HG02840 (cell line): ENCODE results near the gene EEFSEC.

Experiments
- ATAC-seq: cut with Tn5 transposase; IDR thresholded peaks from one replicate; pipeline ENCODE4 v1.9.1; 2021; ENCODE audit warnings: mild to moderate bottlenecking, moderate library complexity, moderate number of reproducible peaks; ENCODE audit not compliant: unreplicated experiment, low FRiP score

The EEFSEC gene

DNA sequence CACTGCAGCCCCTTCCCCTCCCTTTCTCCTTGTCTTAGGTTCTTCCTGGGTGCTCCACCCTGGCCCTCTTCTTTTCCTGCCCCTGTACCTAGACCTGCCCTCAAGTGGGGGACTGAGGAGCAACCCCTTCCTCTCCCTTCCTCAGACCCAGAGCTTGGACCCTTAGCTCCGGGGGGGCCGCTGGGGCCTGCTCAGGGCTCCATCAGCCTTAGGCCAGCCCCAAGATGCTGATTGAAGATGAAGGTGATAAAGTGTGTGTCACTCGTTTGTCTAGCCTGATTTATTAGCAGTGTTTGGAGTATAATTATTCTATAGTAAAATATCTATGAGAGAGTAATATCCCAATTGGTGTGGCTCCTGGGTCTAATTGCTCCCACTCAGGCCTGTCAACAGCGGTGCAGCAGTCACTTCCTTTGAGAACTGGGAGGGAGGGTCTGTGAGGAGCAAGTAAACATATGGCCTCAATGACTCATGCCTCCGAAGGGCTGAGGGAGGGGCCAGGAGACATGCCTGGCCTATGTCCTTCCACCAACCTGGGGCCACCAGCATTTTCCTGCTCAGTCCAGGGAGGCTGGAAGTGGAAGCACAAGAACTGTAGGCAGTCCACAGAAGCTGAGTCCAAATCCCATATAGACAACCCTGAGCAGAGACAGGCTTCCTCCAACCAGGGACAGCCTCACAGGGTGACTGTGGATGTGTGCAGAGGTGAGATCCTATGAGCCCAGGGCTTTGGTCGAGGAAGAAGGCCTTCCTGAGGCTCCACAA, 190.2 kb downstream of the EEFSEC start:
- no peak for ATAC-seq

DNA sequence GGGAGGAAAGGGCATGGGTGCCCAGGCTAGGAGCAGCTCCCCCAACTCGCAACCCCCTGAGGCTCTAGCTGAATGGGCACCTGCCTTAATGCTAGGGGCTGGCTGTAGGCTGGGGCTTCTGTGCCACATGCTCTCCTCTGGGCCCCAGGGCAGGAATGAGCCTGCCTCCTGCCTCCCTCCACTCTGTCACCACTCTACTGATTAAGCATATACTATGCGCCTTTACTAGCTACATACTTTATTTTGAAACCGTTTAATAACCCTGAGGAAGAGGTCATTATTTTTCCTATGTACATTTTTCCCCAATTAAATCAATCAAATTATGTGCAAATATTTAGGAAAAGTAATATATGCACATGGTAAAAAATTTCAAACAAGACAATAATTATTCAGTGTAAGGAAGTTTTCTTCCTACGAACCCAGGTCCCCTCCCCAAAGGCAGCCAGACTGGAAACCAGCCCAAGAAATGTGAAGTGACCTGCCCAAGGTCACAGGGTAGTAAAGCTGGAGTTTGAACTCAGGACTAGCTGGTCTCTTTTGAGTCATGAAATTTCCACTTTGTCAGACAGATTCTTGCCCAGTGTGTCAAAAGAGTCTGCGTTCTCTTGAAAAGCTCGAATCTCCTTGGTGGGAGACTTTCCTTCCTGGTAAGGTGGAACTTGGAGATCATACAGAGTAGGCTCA, 190.9 kb downstream of the EEFSEC start:
- no peak for ATAC-seq

DNA sequence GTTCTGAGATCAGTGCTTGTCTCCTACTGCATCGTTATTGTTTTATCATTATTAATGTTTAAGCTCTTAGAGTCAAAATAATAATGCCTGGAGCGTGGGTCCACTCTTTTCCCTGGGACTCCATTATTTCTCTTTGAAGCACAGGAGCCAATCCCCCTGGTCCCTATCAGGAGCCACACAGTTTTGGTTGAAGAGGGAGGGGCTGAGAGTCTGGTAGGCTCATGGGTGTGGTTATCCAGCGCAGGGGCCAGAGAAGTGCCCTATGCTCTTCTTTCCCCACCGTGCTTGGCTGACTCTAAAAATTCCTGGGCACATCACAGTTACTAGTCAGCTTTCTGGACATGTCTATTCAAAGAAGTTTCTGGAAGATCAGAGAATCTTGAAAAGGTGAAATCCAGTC, 191.9 kb downstream of the EEFSEC start:
- no peak for ATAC-seq

DNA sequence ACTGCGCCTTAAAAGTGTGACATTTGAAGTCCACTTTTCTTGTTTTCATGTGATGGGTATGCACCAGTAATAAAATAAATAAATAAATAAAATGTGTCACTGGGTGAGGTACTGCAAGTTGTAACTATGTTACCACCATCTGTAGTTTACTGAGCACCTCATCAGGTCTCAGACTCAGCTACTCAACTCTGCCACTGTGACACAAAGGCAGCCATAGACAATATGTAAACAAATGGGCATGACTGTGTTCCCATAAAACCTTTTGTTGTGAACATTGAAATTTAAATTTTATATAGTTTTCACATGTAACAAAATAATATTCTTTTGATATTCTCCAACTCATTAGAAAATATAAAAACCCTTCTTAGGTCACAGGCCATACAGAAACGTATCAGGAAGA, 193.3 kb downstream of the EEFSEC start:
- ATAC-seq: no peak

DNA sequence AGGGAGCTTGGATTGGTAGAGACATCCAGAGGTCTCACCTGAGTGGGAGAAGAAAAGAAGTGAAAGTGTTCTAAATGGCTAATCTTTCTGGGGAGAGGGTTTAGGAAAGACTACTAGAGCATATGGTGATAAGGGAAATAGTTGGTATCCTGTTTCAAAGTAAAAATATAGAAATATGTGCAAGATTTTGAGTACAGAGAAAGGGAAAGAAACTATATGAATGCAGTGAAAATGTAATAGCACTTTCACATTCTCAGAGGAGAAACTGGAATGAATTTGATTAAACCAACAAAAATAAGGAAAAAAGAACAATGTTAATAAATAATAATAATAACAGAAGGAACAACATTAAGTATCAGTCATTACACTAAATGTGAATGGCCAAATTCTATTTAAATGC, 194.0 kb downstream of the EEFSEC start:
- no peak for ATAC-seq

DNA sequence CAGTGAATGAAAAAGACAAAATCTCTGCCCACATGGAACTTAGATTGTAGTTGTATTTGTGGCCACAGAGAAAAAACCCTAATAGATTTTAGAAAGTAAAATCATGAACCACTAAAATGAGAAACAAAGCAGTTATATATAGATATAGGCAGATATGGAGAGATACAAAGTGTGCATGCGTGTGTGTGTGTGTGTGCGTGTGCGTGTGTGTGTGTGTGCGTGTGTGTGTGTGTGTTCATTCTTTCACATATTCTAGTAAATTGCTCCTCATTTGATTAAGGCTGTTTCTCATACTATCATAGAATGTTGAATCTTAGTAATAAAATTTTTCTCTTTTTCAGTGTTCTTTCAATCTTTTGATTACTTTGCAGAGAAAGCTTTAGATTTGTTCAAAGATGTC, 194.8 kb downstream of the EEFSEC start:
- no peak for ATAC-seq

DNA sequence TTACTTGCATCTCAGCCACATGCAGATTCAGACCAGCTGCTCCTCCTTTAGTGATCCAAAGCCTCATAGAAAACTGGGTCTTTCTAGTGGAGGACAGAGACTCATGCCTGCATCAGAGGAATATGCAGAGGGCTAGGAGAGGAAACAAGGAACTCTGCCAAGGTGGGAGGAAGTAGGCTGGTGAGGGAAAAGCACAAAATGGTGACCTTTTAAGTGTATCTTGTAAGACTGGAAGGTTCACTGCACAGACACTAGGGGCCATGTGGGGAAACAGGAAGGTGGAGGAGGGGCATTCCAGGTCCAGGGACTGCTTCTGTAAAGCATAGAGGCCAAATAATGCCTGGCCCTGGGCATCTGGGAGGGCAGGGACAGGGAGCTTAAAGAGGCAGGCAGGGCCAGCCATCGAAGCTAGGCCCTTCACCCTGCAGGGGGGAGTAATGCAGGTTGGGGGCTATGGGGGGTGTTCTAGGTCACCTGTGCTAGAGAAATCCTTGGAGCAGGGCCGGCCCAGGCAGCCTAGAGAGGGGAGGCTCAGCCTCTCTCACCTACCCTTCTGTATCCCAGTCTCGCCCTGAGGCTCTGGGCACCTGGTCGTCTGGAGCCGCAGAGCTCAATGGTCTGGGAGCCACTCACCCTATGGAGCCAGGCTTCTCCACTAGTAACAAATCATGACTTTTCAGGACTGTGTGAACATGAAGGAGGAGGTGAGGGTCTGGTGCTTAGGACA, 195.7 kb downstream of the EEFSEC start:
- ATAC-seq: no peak

DNA sequence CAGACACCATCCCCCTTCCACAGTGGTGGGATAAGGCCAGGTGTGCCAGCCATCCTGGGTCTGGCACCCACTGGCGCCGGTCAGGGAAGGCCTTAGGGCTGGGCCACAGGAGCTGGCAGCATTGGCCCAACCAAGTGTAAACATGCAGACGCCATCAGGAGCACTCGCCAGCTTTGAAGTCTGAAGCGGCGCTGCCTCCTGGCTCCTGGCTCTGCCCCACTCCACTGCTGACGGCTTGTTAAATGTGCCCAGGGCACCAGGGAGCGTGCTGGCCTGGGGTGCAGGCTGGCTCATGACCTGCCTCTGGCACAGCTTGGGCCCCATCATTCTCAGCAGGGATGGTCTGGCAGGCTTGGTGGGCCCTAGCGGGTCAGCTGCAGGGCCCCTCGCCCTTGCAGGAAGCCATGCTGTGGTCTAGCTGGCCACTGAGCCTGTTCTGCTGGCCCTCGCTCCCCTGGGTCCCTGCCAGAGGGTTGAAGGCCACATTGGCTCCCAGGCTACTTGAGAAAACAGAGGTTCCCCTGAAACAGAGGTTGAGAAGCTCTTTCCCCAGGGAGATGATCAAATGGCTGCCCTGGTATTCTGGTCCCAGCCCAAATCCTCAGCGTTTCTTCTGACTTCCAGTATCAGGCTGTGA, 196.8 kb downstream of the EEFSEC start:
- no peak for ATAC-seq

DNA sequence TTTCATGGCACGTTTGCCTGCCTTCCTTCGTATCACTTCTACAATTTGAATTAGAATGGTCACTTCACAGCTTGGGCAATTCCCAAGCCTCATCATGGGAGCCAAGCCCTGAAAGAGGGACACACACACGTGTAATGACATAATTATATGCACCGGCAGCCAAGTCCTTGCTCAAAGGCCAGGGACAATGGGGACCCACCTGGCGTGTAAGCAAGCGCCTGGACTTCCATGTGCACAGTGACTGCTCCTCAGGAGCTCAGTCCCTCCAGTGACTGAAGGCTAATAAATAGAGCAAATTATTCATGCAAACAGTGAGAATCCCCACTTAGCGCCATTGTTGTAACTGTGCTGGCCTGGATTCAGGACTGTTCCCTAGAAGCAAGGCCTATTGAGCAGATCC, 198.3 kb downstream of the EEFSEC start:
- ATAC-seq: no peak

DNA sequence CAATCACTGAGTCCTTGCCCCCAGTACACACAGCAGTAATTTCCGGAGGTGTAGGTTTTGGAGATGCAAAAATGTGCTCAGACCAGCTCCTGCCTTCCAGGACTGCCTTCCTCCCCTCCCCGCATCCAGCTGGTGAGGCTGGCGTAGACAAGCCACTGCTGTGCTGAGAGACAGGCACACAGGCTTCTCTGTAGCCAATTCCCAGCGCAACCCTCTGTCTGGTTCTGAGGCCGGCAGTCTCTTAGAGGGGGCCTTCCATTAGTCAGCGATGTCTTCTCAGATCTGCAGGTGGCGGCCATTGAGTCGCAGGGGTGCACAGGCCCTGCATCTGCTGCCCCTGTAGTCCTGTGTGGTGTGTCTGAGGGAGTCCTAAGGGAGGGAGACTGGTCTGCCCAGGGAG, 199.0 kb downstream of the EEFSEC start:
- ATAC-seq: no peak

DNA sequence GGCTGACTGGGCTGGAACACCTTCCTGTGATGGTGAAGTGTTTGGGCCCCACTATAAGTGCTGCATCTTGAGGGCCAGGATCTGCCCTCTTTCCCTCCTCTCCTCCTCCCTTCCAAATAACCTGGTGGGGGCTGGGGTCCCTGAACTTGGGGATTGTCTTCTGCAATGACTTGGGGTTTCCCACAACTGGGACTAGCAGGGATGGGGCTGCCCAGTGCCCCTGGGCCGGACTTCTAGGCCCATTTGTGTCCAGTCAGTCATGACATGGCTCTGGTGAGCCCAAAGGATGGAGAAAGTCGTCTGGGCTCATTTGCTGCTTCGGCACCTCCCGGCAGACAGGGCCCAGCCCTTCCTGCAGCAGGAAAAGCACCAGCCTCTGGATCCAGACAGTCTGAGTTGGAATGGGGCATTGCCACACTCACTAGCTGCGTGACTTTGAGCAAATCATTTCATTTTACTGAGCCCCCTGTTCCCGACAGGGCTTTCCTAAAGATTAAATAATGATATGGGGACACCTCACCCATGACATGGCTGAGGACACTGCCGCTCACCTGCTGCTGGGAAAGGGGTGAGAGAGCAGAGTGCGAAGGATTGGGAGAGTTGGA, 200.2 kb downstream of the EEFSEC start:
- ATAC-seq: no peak

DNA sequence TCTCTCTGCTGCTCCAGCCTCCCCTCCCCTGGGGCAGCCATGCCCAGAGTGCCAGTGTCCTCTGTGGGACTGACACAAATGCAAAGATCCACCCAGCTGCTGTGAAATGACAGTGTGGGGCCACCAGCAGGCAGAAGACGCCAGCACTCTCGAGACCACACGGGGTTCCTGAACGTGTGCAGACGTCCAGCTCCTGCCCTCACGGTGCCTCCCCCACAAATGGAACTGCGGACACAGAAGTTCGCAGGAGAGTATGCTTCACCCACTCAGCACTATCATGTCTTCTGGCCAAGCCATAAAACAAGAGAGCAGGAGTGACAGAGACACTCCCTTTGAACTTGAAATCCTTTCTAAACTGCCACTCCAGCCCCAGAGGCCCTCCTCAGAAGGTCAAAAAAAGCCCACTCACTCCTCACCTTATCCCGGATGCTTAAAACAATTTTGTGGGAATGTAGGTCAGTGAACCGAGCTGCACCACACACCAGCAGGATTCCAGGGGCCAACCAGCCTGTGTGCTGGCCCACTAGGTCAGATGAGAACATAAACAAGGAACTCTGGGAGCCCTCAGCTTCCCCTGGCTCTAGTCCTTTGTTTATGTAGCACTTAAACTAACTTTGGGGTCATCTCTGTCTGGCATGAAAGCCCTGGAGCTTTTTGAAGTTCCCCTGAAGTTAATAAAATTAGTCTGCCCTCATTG, 200.9 kb downstream of the EEFSEC start:
- ATAC-seq: no peak

DNA sequence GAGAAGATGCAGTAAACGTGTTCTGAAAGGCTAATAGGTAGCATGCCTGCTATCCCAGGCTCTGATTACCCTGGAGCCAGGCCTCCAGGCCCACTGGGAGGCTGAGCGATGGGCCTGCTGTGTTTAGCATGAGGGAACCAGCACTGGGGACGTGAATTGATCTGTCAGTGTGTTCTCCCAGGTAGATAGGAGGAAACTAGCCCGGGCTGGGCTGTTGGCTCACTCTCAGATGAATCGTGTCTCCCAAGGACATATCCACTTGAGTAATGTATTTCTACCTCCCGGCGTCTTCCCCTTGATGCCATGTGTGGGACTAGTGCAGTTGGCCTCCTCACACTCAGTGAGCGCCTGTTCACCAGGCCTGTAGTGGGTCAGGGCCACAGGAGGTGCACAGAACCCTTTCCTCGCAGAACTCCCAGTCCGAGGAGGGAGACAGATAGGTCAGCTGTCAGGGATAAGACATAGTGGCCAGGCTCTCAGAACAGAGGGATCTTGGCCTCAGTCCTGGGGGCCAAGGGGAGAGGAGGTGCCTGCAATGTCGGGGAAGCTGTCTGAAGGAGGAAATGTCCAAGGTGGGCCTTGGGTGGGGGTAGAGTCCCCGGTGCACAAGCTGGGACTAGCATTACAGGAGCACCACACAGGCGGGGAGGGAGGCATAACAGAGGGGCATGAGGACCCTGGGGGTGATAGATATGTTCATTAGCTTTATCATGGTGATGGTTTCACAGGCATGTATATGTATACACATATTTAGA, 201.7 kb downstream of the EEFSEC start:
- no peak for ATAC-seq

DNA sequence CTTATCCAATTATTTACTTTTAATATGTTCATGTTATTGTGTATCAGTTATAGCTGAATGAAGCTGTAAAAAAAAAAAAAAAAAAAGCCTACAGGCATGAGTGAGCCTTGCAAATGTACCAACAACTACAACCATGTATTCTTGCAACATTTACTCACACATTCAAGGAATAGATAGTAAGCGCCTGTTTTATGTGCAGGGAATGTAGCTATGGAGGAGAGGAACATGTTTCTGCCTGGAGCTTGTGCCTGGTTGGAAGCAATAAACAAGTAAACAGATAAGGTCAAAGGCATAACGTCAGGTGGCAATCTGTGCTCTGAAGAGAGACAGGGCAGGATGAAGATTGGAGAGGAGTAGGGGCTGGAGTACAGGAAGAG, 202.2 kb downstream of the EEFSEC start:
- no peak for ATAC-seq

DNA sequence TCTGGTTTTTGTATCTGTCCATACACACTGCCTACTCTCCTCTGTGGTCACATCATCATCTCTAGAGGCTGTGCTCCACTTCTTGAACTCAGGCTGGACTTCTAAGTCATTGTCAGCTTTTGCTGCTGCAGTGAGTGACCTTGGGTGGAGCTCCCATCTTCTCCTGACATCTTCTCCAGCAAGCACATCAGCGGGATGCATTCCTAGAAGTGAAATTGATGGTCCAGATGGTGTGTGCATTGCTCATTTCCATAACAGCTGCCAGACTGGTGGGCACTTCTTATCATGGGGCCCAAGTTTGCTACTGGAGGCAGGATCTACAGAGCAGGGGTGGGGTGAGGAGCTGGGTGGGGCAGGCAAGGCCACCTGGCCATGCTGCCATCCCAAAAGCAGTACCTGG, 203.5 kb downstream of the EEFSEC start:
- ATAC-seq: no peak

DNA sequence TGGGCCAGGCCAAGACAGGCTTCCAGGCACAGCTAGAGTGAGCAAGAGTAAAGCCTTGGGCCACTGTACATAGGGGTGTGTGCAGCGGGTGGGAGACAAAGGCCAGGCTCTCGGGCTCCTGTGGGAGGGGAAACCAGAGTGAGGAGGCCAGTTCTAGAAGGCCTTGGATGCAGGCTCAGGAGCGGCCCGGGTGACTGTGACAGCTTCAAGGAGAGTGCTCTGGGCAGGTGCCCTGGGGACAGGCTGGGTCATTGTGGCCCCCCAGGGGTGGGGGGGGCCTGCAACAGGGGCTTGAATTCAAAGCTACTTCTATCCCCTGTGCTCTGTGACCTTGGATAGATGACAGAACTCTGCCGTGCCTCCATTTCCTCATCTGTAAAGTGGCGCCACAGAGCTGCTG, 204.3 kb downstream of the EEFSEC start:
- no peak for ATAC-seq

DNA sequence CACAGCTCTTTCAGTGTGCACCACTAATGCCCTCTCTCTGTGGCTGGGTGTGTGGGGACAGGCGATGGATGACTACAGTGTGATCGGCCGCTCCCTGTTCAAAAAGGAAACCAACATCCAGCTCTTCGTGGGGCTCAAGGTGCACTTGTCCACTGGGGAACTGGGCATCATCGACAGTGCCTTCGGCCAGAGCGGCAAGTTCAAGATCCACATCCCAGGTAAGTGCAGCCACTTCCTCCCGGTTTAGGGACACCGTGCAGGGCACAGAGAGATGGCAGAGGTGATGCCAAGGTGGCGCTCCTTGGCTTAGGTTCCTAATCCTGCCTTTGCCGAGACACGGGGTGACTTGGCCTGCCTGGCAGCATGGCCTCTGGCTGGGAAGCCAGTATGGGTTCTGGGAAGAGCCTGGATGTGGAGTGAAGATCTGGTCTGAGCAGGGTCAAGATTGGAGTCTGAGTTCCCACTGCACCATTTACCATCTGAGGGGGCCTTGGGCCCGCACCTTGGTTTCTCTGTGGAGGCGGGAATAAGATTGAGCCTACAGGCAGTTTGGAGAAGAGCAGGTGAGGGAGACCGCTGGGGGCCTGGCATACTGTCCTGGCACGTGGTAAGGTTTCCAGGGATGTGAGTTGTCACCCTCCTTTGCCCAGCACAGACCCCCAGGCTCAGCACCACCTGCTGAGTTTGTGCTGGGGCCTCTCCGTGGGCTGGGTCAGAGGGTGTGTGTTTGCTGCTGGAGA, 205.0 kb downstream of the EEFSEC start:
- ATAC-seq: no peak

DNA sequence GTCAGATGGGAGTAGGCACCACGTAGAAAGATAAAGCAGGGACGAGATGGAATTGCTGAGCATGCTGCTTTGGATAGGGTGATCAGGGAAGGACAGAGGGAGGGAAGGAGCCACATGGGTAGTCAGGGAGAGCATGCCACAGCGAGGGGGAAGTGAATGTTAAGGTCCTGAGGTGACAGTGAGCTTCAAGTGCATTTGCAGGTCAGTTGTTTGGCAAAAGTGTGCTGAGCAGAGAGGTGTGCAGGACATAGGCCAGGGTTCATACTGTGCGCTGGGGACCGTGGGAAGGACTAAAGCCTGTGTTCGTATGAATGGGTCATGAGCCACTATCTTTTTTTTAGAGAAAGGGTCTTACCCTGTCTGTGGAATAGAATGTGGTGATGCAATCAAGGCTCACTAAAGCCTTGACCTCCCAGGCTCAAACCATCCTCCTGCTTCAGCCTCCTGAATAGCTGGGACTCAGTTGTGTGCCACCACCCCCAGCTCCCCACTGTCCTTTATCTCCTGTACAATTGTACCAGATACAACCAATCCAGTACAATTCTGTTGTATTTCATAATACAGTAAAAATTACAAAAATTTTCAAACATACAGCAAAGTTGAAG, 205.9 kb downstream of the EEFSEC start:
- no peak for ATAC-seq
